Naive B cell (primary cell): ENCODE results near the gene MSANTD1. TPM values are rescaled to one million over a fixed set of nuclear protein-coding genes. Genes with fewer than 3 reads are reported as not detected.

Source experiments
- polyA plus RNA-seq, 6 donors: library from polyadenylated mRNA; unstranded; fragments of 300-500 nt; fragmentation: Illumina TruSeq; gene quantifications; one replicate each; pipeline ENCODE4 v1.2.3, GENCODE V29; 2021; ENCODE audit warnings: low read depth in 6 of 6

Gene MSANTD1
- polyA plus RNA-seq, 6 donors from 2014 or later = 0.12 to 0.14 TPM; not detected in 4

Other genes starting within 250 kb of the MSANTD1 start
- not detected for gene HTT-AS, start 174.6 kb upstream of the MSANTD1 start, polyA plus RNA-seq
- gene HTT, start 174.5 kb upstream of the MSANTD1 start, polyA plus RNA-seq = 10 to 100 TPM in 4 of 6 donors, 1 to 10 TPM in 2; 8.7 to 15.4 (median 11.0) TPM
- 1 to 10 TPM in 5 of 6 donors, under 1 TPM in 1; 0.36 to 6.8 (median 2.5) TPM for gene RGS12, start 43.9 kb downstream of the MSANTD1 start, polyA plus RNA-seq
- not detected for gene HGFAC, start 192.8 kb downstream of the MSANTD1 start, polyA plus RNA-seq
- gene DOK7, start 214.1 kb downstream of the MSANTD1 start, polyA plus RNA-seq = 1 to 10 TPM; 1.8 to 6.0 (median 4.3) TPM